Right cardiac atrium (tissue), 5 donors: ENCODE results near the gene IMPACT. TPM values are rescaled to one million over a fixed set of nuclear protein-coding genes. Genes with fewer than 3 reads are reported as not detected.

Source experiments
- ATAC-seq, 2 donors: fragments of 200-7000 bp; cut with Tn5 transposase; one replicate each; pipeline versions ENCODE4 v1.8.0 to v1.9.1; 2020; ENCODE audit warnings: moderate library complexity in 2 of 2, mild to moderate bottlenecking in 1 of 2
- DNase-seq, 3 donors: peaks; one replicate each; pipeline ENCODE4 v3.0.0-alpha.2; 2020
- H3K27ac ChIP-seq: one replicate; pipeline ENCODE4 v1.5.1; 2013; ENCODE audit warnings: mild to moderate bottlenecking, low read length, control low read depth, moderate library complexity
- H3K27me3 ChIP-seq: one replicate; pipeline ENCODE4 v1.6.1; 2013; ENCODE audit not compliant: control insufficient read depth, insufficient read depth
- H3K4me1 ChIP-seq: one replicate; pipeline ENCODE4 v1.6.1; 2013; ENCODE audit warnings: low read length; ENCODE audit not compliant: control insufficient read depth, insufficient read depth
- H3K4me3 ChIP-seq: one replicate; pipeline ENCODE4 v1.5.1; 2013; ENCODE audit warnings: low read length, control low read depth
- H3K9me3 ChIP-seq: one replicate; pipeline ENCODE4 v1.6.1; 2013; ENCODE audit warnings: low read length; ENCODE audit not compliant: control insufficient read depth
- WGBS: extraction: QIAGEN DNeasy Blood & Tissue Kit; methylation state at CpG from one replicate; pipeline ENCODE4 v1.1.7; 2013; 5-methylcytosine and 5-hydroxymethylcytosine counted together
- intact Hi-C, 4 donors: fragments of 100-400 bp; cut with DNase I; formaldehyde crosslinking; loops; one replicate each; pipeline versions ENCODE4 v1.11.0 to v1.14.0; 2022 to 2023
- polyA plus RNA-seq: library from polyadenylated mRNA; stranded (reverse); fragments of 200-250 nt; gene quantifications from one replicate; pipeline ENCODE4 v1.2.3, GENCODE V29; 2013
- total RNA-seq, 4 donors: library from RNA; stranded (reverse); fragmentation: NEBNext Ultra II Directional; extraction: Animal tissue kit (Norgen Biotek cat#: 25700); gene quantifications; one replicate each; pipeline ENCODE4 v1.2.1, GENCODE V29; 2021
- donor health status: healthy with polysubstance abuse.
- donor health status: DM: no; HTN: yes; CAD: no.
- donor health status: DM: no; HTN: no; CAD: no.
- donor health status: DM: no; HTN: yes; CAD: no; lungs with severe emphysema.
- donor health status: DM: yes; HTN: yes; CAD: no.

Gene IMPACT
- total and polyA plus RNA-seq, 5 donors, result 11.9 to 29.8 (median 22.1) TPM

GRCh38 chr18:24397694-24398368 lies 28.6 kb upstream of the IMPACT start, which contains the start of gene OSBPL1A:
TSS of gene OSBPL1A (minus strand) at chr18:24397824. CDS start at chr18:24377533, 20,291 bp downstream.
- WGBS, result 3% methylated on average over 55 of the region's 55 CpGs
- Histone ChIP-seq H3K4me1 (no peaks in the 10 kb centered on the region), H3K9me3 (no peaks in the 10 kb centered on the region), H3K27me3 (no peaks in the 10 kb centered on the region), H3K27ac (peak within 1 kb of the TSS; percentile 73), H3K4me3 (peak within 1 kb of the TSS; percentile 66)
- intact Hi-C loops, result no loop called here
- peak; percentile 94 to 97 (median 96) for DNase-seq
- peak; percentile 97 to 98 for ATAC-seq

- Histone ChIP-seq H3K27me3 (no peaks in the 10 kb centered on the region), H3K27ac (no peak overlapping the region), H3K4me3 (no peak overlapping the region), H3K4me1 (no peaks in the 10 kb centered on the region), H3K9me3 (no peaks in the 10 kb centered on the region)
- DNase-seq (peak in 1 of 3 donors; percentile 40), ATAC-seq (no peak)
- intact Hi-C loops, result no loop called here
- 92% methylated on average over 15 of the region's 15 CpGs for WGBS
These were observed 27.9 kb upstream of the IMPACT start for GRCh38 chr18:24398540-24398939.

- DNase-seq (no peak), ATAC-seq (no peak)
- Histone ChIP-seq H3K9me3 (no peaks in the 10 kb centered on the region), H3K27ac (no peak overlapping the region), H3K27me3 (no peaks in the 10 kb centered on the region), H3K4me3 (no peak overlapping the region), H3K4me1 (no peaks in the 10 kb centered on the region)
- WGBS, result 84% methylated on average over 2 of the region's 2 CpGs
- intact Hi-C loops, result no loop called here
These were observed 25.9 kb upstream of the IMPACT start for GRCh38 chr18:24400587-24400986.

GRCh38 chr18:24402209-24402785 lies 24.2 kb upstream of the IMPACT start:
- no peaks in the 10 kb centered on the region for H3K27me3 ChIP-seq

GRCh38 chr18:24403076-24403475 lies 23.4 kb upstream of the IMPACT start:
- DNase-seq (no peak), ATAC-seq (no peak)
- intact Hi-C loops, result no loop called here
- Histone ChIP-seq H3K4me3 (no peak overlapping the region), H3K9me3 (no peaks in the 10 kb centered on the region), H3K4me1 (no peaks in the 10 kb centered on the region), H3K27me3 (no peaks in the 10 kb centered on the region), H3K27ac (no peak overlapping the region)
- 81% methylated on average over 5 of the region's 5 CpGs for WGBS

More at GRCh38 chr18:24402209-24402785, 24.2 kb upstream of the IMPACT start:
- no peak overlapping the region for H3K4me3 ChIP-seq
- WGBS, result 84% methylated on average over 6 of the region's 6 CpGs
- DNase-seq, result no peak
- H3K4me1 ChIP-seq, result no peaks in the 10 kb centered on the region
- no peaks in the 10 kb centered on the region for H3K9me3 ChIP-seq
- ATAC-seq, result no peak
- H3K27ac ChIP-seq, result no peak overlapping the region
- intact Hi-C loops, result no loop called here

GRCh38 chr18:24404591-24404990 lies 21.9 kb upstream of the IMPACT start:
- Histone ChIP-seq H3K4me1 (no peaks in the 10 kb centered on the region), H3K4me3 (no peak overlapping the region), H3K27ac (no peak overlapping the region), H3K9me3 (no peaks in the 10 kb centered on the region), H3K27me3 (no peaks in the 10 kb centered on the region)
- ATAC-seq (no peak), DNase-seq (no peak)
- WGBS, result 87% methylated on average over 3 of the region's 3 CpGs
- intact Hi-C loops, result no loop called here

- WGBS, result 79% methylated on average over 2 of the region's 2 CpGs
- no peak for DNase-seq
These were observed 18.0 kb upstream of the IMPACT start for GRCh38 chr18:24408496-24408895.

GRCh38 chr18:24413148-24413547 lies 13.3 kb upstream of the IMPACT start:
- Histone ChIP-seq H3K4me1 (no peaks in the 10 kb centered on the region), H3K4me3 (no peak overlapping the region), H3K27me3 (no peaks in the 10 kb centered on the region), H3K9me3 (no peaks in the 10 kb centered on the region), H3K27ac (no peak overlapping the region)
- WGBS, result 54% methylated on average over 2 of the region's 2 CpGs
- DNase-seq (peak in 1 of 3 donors; percentile 59), ATAC-seq (no peak)
- intact Hi-C loops, result loop anchor here in 1 of 4 donors (10.0 kb wide), 1 partner anchor 48 kb away; no protein-coding TSS in a partner anchor

More at GRCh38 chr18:24408496-24408895, 18.0 kb upstream of the IMPACT start:
- Histone ChIP-seq H3K4me1 (no peaks in the 10 kb centered on the region), H3K9me3 (no peaks in the 10 kb centered on the region), H3K27me3 (no peaks in the 10 kb centered on the region), H3K4me3 (no peak overlapping the region), H3K27ac (no peak overlapping the region)
- no peak for ATAC-seq
- intact Hi-C loops, result no loop called here

GRCh38 chr18:24414349-24415003 lies 12.0 kb upstream of the IMPACT start:
- no peaks in the 10 kb centered on the region for H3K9me3 ChIP-seq
- H3K27me3 ChIP-seq, result no peaks in the 10 kb centered on the region
- no peak overlapping the region for H3K4me3 ChIP-seq
- no peak overlapping the region for H3K27ac ChIP-seq
- no peak for ATAC-seq
- intact Hi-C loops, result loop anchor here in 1 of 4 donors (10.0 kb wide), 1 partner anchor 50 kb away; no protein-coding TSS in a partner anchor
- H3K4me1 ChIP-seq, result no peaks in the 10 kb centered on the region
- WGBS, result 77% methylated on average over 3 of the region's 3 CpGs
- DNase-seq, result no peak

GRCh38 chr18:24417480-24417879 lies 9.0 kb upstream of the IMPACT start:
- intact Hi-C loops, result loop anchor here in 1 of 4 donors (10.0 kb wide), 1 partner anchor 53 kb away; no protein-coding TSS in a partner anchor
- ATAC-seq, result no peak
- Histone ChIP-seq H3K9me3 (no peaks in the 10 kb centered on the region), H3K27me3 (no peaks in the 10 kb centered on the region), H3K4me1 (no peaks in the 10 kb centered on the region), H3K4me3 (no peak overlapping the region), H3K27ac (no peak overlapping the region)
- WGBS, result 28% methylated on average over 3 of the region's 3 CpGs
- no peak for DNase-seq

GRCh38 chr18:24420551-24420950 lies 5.9 kb upstream of the IMPACT start:
- Histone ChIP-seq H3K9me3 (no peaks in the 10 kb centered on the region), H3K4me1 (no peaks in the 10 kb centered on the region), H3K27me3 (peaks cover 2% of the 10 kb centered on the region), H3K4me3 (no peak overlapping the region), H3K27ac (no peak overlapping the region)
- ATAC-seq, result no peak
- no peak for DNase-seq
- intact Hi-C loops, result no loop called here
- 92% methylated on average over 4 of the region's 4 CpGs for WGBS
